HG03469 (cell line): ENCODE results near the gene ABCF1.
"Not testable (repeated sequence)": the region's sequence is repeated elsewhere in the genome, so short reads cannot be mapped to it uniquely, and the experiment has no call there.

Experiments
- ATAC-seq: cut with Tn5 transposase; IDR thresholded peaks from one replicate; pipeline ENCODE4 v1.9.1; 2021; ENCODE audit warnings: mild to moderate bottlenecking, moderate library complexity, moderate number of reproducible peaks; ENCODE audit not compliant: unreplicated experiment

The ABCF1 gene

GRCh38 chr6:30556906-30557682, 14.1 kb upstream of the ABCF1 start, which contains the start of gene PRR3:
Gene PRR3 (plus strand): TSS chr6:30557295. CDS start chr6:30557345, 50 bp downstream.
- no peak for ATAC-seq

DNA sequence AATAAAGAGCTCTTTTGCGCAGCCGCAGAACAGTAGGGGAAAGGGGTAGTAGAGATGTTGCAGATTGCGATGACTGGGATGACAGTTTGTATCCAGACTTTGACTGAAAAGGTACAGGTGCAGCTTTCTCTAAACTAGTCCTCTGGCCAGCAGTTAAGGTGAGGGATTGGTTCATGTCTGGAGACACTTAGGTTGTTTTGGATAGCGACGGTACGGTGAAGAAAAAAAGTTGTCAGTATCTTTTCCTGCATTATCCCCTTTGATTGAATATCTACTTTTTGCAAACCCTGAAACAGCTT, 13.6 kb upstream of the ABCF1 start:
- no peak for ATAC-seq

DNA sequence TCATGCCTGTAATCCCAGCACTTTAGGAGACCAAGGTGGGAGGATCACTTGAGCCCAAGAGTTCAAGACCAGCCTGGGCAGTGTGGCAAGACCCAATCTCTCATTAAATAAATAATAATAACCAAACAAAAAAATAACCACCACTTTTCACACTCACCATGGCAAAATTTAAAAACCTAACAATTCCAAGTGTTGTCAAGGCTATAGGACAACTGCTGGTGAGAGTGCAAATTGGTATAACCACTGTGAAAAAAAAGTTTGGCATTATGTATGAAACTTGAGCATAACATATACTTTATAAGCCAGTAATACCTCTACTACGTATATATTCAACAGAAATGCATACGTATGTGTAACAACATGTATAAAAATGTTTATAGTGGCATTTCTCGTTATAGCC, 10.3 kb upstream of the ABCF1 start:
- no peak for ATAC-seq

DNA sequence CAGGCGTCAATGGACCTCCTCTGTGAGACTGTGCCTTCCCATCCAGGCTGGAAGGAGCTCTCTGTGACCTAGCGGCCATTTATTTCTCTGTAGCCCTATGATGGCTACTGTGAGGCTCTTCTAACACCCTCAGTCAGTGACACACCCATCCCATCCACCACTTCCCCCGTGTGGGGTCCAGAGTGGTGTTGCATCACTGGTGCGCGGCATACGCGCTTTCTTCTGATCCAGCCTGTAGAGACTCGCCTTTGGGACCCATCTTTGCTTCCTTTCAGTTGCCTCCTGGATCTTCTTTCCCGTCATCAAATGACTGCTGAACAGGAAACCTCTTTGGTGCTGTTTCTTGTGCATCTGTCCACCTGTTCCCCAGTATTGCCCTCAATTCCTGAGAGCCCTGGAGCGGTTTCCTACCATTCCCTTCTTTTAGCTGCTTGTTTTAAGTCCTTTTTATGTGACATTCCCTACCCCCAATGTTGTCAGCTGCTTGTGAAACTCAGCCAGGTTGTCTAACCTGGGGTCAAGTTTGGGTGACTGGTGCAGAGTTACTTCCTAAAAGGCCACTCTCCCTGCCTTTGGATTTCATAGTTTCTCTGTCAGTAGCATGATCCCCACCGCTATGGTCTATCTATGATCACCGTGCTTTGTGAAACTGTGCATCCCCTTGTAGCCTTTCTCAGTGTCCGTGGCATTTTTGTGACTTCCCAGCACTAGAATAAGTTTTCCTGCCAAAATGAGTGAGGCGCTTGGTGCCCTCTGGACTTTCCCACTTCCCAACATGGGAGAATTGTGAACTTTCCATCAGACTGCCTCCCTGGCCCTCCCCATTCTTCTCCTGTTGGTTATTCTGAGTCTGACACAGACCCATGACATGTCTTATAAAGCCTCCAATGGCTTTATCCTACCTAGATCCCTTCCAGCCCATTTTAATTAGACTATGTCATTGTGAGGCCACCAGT, 8.5 kb upstream of the ABCF1 start:
- no peak for ATAC-seq

DNA sequence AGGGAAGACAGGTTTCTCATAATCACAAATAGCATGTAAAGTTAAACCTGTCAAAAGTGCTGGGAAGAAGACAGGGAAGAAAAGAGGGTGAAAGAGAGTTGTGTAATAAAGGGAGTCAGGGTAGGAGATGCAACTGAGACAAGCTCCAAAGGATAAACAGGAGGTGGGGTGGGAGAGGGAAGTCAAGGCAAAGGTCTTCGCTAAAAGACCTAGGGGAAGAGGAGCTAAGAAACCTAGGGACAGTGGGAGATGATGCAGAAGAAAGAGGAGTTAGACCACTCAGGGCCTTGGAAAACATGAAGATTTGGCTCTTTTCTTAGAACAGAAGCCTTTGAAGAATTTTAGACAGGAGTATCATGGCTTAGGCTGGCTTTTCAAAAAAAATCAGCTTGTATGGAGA, 7.1 kb upstream of the ABCF1 start:
- no peak for ATAC-seq

- no peak for ATAC-seq
Observed at GRCh38 chr6:30565772-30566171, 5.5 kb upstream of the ABCF1 start.

DNA sequence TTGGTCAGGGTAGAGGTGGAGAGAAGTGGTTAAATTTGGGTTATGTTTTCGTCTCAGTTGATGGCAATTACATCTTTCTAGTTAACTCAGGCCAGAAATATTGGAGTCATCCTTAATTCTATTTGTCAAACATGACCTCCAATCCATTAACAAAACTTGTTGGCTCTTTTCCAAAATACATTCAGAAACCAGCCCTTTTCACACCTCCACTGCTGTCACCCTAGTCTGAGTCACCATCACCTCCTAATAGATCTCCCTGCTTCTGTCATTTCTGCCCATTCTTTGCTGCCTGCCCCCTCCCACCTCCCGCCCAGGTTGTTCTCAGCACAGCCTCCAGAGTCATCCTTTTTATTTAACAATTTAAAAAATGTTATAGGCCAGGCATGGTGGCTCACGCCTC, 3.0 kb upstream of the ABCF1 start:
- no peak for ATAC-seq

DNA sequence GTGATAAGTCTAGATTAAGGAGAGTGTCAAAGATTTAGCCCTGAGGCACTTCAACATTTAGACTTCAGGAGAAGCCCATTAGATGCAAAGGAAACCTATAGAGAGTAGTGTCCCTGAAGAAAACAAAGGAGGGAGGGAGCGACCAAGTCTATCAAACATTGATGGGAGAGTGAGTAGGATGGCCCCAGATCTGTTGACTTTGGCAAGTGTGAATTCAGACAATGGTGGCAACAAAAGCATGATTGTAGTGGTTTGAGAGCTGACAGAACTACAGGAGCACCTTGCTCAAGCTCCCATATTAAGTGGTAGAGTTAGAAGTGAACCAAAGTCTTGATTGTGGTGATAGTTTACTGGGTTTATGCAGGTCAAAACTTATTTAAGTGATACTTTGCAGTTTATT, 979 bp upstream of the ABCF1 start:
- no peak for ATAC-seq

DNA sequence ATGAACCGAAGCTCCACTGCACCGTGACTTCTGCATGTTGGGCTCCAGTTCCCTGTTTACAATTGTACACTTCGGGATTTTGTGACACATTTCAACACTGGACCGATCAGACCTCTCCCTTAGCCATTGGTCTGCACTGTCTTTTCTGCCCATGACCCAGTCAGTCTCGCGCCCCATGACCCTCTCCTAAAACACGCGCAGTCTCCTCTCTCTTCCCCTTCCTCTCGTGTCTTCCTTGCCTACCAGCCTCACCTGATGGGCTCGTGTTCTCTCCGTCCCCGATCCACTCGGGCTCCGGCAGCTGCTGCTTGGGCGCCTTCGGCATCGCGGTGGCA, 535 bp upstream of the ABCF1 start:
- peak; percentile 12 for ATAC-seq

DNA sequence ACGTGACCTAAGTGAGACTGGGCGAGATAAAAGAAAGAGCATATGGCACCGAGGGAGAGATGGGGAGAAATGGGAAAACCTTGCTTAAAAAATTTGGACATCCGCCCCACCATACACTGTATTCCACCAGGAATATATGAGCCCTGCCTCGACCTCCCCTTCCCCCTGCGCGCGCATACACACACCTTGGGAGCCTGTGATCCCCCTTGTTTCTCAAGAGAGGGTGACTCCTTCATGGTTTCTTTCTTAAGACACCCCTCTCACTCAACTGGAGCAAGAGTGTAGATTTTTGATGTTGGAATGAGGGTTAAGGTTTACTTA, 480 bp downstream of the ABCF1 start:
- no peak for ATAC-seq

GRCh38 chr6:30572148-30572547, 906 bp downstream of the ABCF1 start:
- no peak for ATAC-seq

GRCh38 chr6:30573113-30573512, 1.9 kb downstream of the ABCF1 start:
- ATAC-seq, result no peak

- ATAC-seq, result no peak
Observed at GRCh38 chr6:30578051-30578450, 6.8 kb downstream of the ABCF1 start.

DNA sequence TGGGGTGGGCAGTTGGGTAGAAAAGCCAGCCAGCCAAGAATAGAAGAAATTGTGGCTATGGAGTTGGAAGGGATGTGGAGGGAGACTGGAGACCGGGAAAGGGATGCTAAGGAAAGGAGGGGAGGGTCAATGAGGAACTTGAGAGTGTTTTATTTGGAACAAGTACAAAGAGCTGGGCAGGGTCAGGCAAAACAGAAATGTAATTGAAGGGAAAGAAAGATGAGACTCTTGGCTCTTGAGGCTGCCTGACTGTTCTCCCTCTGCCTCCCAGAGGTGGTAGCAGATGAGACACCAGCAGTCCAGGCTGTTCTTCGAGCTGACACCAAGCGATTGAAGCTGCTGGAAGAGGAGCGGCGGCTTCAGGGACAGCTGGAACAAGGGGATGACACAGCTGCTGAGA, 12.7 kb downstream of the ABCF1 start:
- ATAC-seq, result no peak

DNA sequence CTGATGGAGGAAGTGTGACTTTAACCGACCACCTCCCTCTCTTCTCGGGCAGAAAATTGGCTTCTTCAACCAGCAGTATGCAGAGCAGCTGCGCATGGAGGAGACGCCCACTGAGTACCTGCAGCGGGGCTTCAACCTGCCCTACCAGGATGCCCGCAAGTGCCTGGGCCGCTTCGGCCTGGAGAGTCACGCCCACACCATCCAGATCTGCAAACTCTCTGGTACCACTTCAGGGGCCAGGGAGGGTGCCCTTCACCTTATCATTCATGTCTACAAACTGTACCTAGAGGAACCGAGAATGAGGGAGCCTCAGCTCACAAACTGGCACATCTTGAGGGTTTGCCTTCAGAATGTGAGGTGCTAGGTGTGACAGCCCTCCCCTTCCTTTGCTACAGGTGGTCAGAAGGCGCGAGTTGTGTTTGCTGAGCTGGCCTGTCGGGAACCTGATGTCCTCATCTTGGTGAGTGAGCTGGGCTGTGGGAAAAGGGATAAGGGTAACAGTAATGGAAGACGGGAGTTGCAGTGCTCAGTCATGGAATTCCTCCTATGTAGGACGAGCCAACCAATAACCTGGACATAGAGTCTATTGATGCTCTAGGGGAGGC, 18.6 kb downstream of the ABCF1 start:
- no peak for ATAC-seq

DNA sequence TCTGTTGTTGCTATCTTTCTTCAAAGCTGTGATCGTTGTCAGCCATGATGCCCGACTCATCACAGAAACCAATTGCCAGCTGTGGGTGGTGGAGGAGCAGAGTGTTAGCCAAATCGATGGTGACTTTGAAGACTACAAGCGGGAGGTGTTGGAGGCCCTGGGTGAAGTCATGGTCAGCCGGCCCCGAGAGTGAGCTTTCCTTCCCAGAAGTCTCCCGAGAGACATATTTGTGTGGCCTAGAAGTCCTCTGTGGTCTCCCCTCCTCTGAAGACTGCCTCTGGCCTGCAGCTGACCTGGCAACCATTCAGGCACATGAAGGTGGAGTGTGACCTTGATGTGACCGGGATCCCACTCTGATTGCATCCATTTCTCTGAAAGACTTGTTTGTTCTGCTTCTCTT, 19.3 kb downstream of the ABCF1 start:
- no peak for ATAC-seq

DNA sequence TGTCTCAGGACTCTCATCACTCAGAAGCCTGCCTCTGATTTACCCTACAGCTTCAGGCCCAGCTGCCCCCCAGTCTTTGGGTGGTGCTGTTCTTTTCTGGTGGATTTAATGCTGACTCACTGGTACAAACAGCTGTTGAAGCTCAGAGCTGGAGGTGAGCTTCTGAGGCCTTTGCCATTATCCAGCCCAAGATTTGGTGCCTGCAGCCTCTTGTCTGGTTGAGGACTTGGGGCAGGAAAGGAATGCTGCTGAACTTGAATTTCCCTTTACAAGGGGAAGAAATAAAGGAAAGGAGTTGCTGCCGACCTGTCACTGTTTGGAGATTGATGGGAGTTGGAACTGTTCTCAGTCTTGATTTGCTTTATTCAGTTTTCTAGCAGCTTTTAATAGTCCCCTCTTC, 19.8 kb downstream of the ABCF1 start:
- no peak for ATAC-seq

DNA sequence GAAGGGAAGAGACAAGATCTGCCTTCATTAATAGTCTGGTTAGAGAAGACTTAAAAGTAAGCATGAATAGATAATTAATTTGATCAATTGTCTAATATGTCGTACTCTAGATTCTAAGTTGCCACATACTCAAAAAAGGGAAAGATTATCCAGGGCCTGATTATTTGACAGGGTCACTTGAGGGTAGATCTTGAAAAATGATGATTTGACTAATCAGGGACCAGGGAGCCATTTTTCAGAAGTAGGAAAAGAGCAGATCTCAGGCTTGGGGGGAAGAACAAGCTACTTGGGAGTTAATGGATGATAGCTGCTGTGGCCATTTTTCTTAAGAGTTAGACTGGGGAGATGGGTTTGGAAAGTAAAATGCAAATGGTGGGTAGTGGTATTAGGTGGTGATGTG, 21.0 kb downstream of the ABCF1 start:
- no peak for ATAC-seq

- not testable (repeated sequence) for ATAC-seq
Observed at GRCh38 chr6:30597315-30598144, 26.3 kb downstream of the ABCF1 start.

- no peak for ATAC-seq
Observed at GRCh38 chr6:30598912-30599624, 27.8 kb downstream of the ABCF1 start.
